Activated CD4-positive, alpha-beta T cell treated with anti-CD3 and anti-CD28 coated beads, Interleukin-2, amount 50 U/mL, for 24 hours (primary cell): ENCODE measurements around the gene KPTN.
"Not testable (repeated sequence)": the region's sequence is repeated elsewhere in the genome, so short reads cannot be mapped to it uniquely, and the experiment has no call there.

ENCODE experiments used
- DNase-seq, 2 donors: peaks; one replicate each; pipeline ENCODE4 v3.0.0-alpha.2; 2020; ENCODE audit warnings: low read depth in 1 of 2, low spot score in 1 of 2

KPTN gene

GRCh38 chr19:47492137-47492533 is 8.1 kb upstream of the KPTN start:
- no peak for DNase-seq

- DNase-seq: no peak
Observed at GRCh38 chr19:47491358-47492136, 7.5 kb upstream of the KPTN start.

GRCh38 chr19:47490847-47491246 is 6.8 kb upstream of the KPTN start:
- DNase-seq: no peak

- no peak for DNase-seq
Observed at GRCh38 chr19:47490031-47490430, 6.0 kb upstream of the KPTN start.

GRCh38 chr19:47489072-47489914 is 5.3 kb upstream of the KPTN start:
- no peak for DNase-seq

- no peak for DNase-seq
Observed at GRCh38 chr19:47487551-47488515, 3.8 kb upstream of the KPTN start.

GRCh38 chr19:47486900-47487299 is 2.9 kb upstream of the KPTN start:
- DNase-seq: no peak

- not testable (repeated sequence) for DNase-seq
Observed at GRCh38 chr19:47486220-47486619, 2.2 kb upstream of the KPTN start.

GRCh38 chr19:47485210-47485609 is 1.2 kb upstream of the KPTN start:
- DNase-seq: no peak

- no peak for DNase-seq
Observed at GRCh38 chr19:47483200-47483599, 819 bp downstream of the KPTN start.

GRCh38 chr19:47481460-47482052 is 2.5 kb downstream of the KPTN start:
- no peak for DNase-seq

- DNase-seq: no peak
Observed at GRCh38 chr19:47480658-47481057, 3.4 kb downstream of the KPTN start.

GRCh38 chr19:47479701-47480503 is 4.1 kb downstream of the KPTN start:
- no peak for DNase-seq

GRCh38 chr19:47476438-47476972 is 7.5 kb downstream of the KPTN start:
- DNase-seq: no peak

GRCh38 chr19:47475465-47475864 is 8.6 kb downstream of the KPTN start:
- DNase-seq: no peak

GRCh38 chr19:47473336-47473735 is 10.7 kb downstream of the KPTN start:
- no peak for DNase-seq

- DNase-seq: peak in 1 of 2 donors; percentile 30
Observed at GRCh38 chr19:47471733-47472457, 12.1 kb downstream of the KPTN start, which contains the start of gene SLC8A2. Gene SLC8A2, minus strand, starts transcription at chr19:47471893. Its CDS starts 5,490 bp downstream, at chr19:47466403.

GRCh38 chr19:47471381-47471732 is 12.7 kb downstream of the KPTN start:
- DNase-seq: no peak
